PFSK-1 (cell line): Measurements from ENCODE around the gene PPM1B.

ENCODE experiments used
- POLR2AphosphoS5 ChIP-seq: IDR thresholded peaks from 2 replicates; pipeline ENCODE4 v1.6.1; 2012; ENCODE audit warnings: low read depth, mild to moderate bottlenecking, control low read depth, low read length, moderate library complexity
- SIN3A ChIP-seq: IDR thresholded peaks from 2 replicates; pipeline ENCODE4 v1.6.1; 2012; ENCODE audit warnings: mild to moderate bottlenecking, low read length, moderate library complexity, borderline replicate concordance; ENCODE audit not compliant: insufficient read depth
- TAF1 ChIP-seq: IDR thresholded peaks from 2 replicates; pipeline ENCODE4 v1.6.1; 2012; ENCODE audit warnings: low read length, control low read depth, borderline replicate concordance; ENCODE audit not compliant: insufficient read depth

GRCh38 chr2:44273076-44273475, 104.4 kb downstream of the PPM1B start:
- no peak for TF ChIP-seq TAF1
- TF ChIP-seq POLR2AphosphoS5: no peak
- TF ChIP-seq SIN3A: no peak
